B cell (primary cell): Measurements from ENCODE around the gene EYA4. TPM values are rescaled to one million over a fixed set of nuclear protein-coding genes. Genes with fewer than 3 reads are reported as not detected.

Source experiments
- ATAC-seq: fragments of 200-7000 bp; cut with Tn5 transposase; one replicate; pipeline ENCODE4 v1.10.0; 2021; ENCODE audit warnings: low read depth, mild to moderate bottlenecking, moderate number of reproducible peaks, moderate library complexity
- CTCF ChIA-PET: fragments of 350-600 bp; sonication (Branson Sonifier 250); formaldehyde crosslinking; loops from one replicate; lab custom pipeline; 2021; ENCODE audit warnings: antibody characterized with exemption, inconsistent platforms; lab: Charles Lee
- POLR2A ChIA-PET: fragments of 350-600 bp; sonication (Branson Sonifier 250); formaldehyde crosslinking; loops from one replicate; lab custom pipeline; 2021; ENCODE audit warnings: antibody characterized with exemption; lab: Charles Lee
- DNase-seq: peaks from one replicate; pipeline ENCODE4 v3.0.0; 2013
- H2AFZ ChIP-seq: 2 replicates; pipeline ENCODE4 v1.6.1; 2012; ENCODE audit warnings: mild to moderate bottlenecking, low read depth, low read length; ENCODE audit not compliant: insufficient read depth, poor library complexity, severe bottlenecking
- H3K27ac ChIP-seq, 2 donors: 1 replicate in 1 of 2; 2 replicates in 1 of 2; pipeline ENCODE4 v1.5.1; 2012 to 2013; ENCODE audit warnings: low read length in 2 of 2, mild to moderate bottlenecking in 2 of 2, moderate library complexity in 1 of 2
- H3K27me3 ChIP-seq, 4 experiments: fragments of 200-600 bp in 1 of 4; sonication (generic) in 1 of 4; replicated peaks in 1 of 4; 1 replicate in 2 of 4; 2 replicates in 2 of 4; pipeline versions ENCODE4 v1.6.1 to v1.7.0; 2013 to 2016; ENCODE audit warnings: low read length in 3 of 4, mild to moderate bottlenecking in 2 of 4, mixed read lengths in 1 of 4, moderate library complexity in 1 of 4; ENCODE audit not compliant: insufficient read depth in 4 of 4, control insufficient read depth in 3 of 4; ENCODE audit errors: control extremely low read depth in 1 of 4
- H3K36me3 ChIP-seq, 2 experiments: replicated peaks in 1 of 2; 1 replicate in 1 of 2; 2 replicates in 1 of 2; pipeline versions ENCODE4 v1.6.1 to v1.7.1; 2013; ENCODE audit warnings: low read length in 1 of 2; ENCODE audit not compliant: insufficient read depth in 2 of 2, control insufficient read depth in 1 of 2; ENCODE audit errors: control extremely low read depth in 1 of 2, extremely low read depth in 1 of 2
- H3K4me1 ChIP-seq, 2 donors: fragments of 200-600 bp in 1 of 2; sonication (generic) in 1 of 2; 1 replicate in 1 of 2; 2 replicates in 1 of 2; pipeline versions ENCODE4 v1.5.1 to v1.6.1; 2013 to 2017; ENCODE audit warnings: low read length in 2 of 2; ENCODE audit not compliant: control insufficient read depth in 2 of 2, insufficient read depth in 2 of 2
- H3K4me2 ChIP-seq: replicated peaks from 2 replicates; pipeline ENCODE3; 2012; ENCODE audit warnings: mild to moderate bottlenecking, low read depth, low read length; ENCODE audit not compliant: poor library complexity, severe bottlenecking
- H3K4me3 ChIP-seq, 5 experiments: fragments of 200-600 bp in 1 of 5; sonication (generic) in 1 of 5; 1 replicate in 3 of 5; 2 replicates in 2 of 5; pipeline versions ENCODE4 v1.5.1 to v1.7.0; 2011 to 2016; ENCODE audit warnings: low read length in 4 of 5, mild to moderate bottlenecking in 4 of 5, low read depth in 2 of 5, control low read depth in 1 of 5, moderate library complexity in 1 of 5; ENCODE audit not compliant: insufficient read depth in 1 of 5; ENCODE audit errors: control extremely low read depth in 1 of 5, extremely low read depth in 1 of 5
- H3K79me2 ChIP-seq: fragments of 200-600 bp; sonication (generic); one replicate; pipeline ENCODE4 v1.6.0; 2016; ENCODE audit warnings: low read length; ENCODE audit not compliant: control insufficient read depth, insufficient read depth
- H3K9ac ChIP-seq: fragments of 200-600 bp; sonication (generic); 2 replicates; pipeline ENCODE4 v1.6.1; 2017; ENCODE audit warnings: mild to moderate bottlenecking, low read length, moderate library complexity
- H3K9me3 ChIP-seq, 3 donors: one replicate each; pipeline versions ENCODE4 v1.6.1 to v1.7.1; 2013; ENCODE audit warnings: low read length in 2 of 3; ENCODE audit not compliant: control insufficient read depth in 2 of 3, insufficient read depth in 1 of 3; ENCODE audit errors: control extremely low read depth in 1 of 3
- H4K20me1 ChIP-seq: 2 replicates; pipeline ENCODE4 v1.6.0; 2012; ENCODE audit warnings: mild to moderate bottlenecking, low read length; ENCODE audit not compliant: insufficient read depth, control insufficient read depth, poor library complexity, severe bottlenecking
- H3K27ac Mint-ChIP-seq: one replicate; pipeline ENCODE4 v1.8.0; 2021; ENCODE audit warnings: mixed read lengths
- H3K27me3 Mint-ChIP-seq: one replicate; pipeline ENCODE4 v1.8.0; 2021; ENCODE audit warnings: mixed read lengths
- H3K4me1 Mint-ChIP-seq: one replicate; pipeline ENCODE4 v1.8.0; 2021; ENCODE audit warnings: mixed read lengths
- H3K4me3 Mint-ChIP-seq: one replicate; pipeline ENCODE4 v1.8.0; 2021; ENCODE audit warnings: mixed read lengths
- H3K9me3 Mint-ChIP-seq: one replicate; pipeline ENCODE4 v1.8.0; 2022; ENCODE audit warnings: mixed read lengths; ENCODE audit not compliant: insufficient read depth
- CTCF ChIP-seq: fragments of 200-600 bp; IDR thresholded peaks from one replicate; pipeline ENCODE4 v1.8.0; 2022; ENCODE audit warnings: antibody characterized with exemption, mild to moderate bottlenecking
- EZH2 ChIP-seq: IDR thresholded peaks from 2 replicates; pipeline ENCODE4 v1.6.1; 2012; ENCODE audit warnings: borderline replicate concordance, low read depth, mild to moderate bottlenecking, moderate library complexity, low read length; ENCODE audit not compliant: insufficient read depth, poor library complexity, severe bottlenecking
- WGBS: methylation state at CpG from one replicate; pipeline ENCODE4 v1.1.5; 2013; ENCODE audit warnings: missing lambda C conversion rate; ENCODE audit not compliant: insufficient coverage; 5-methylcytosine and 5-hydroxymethylcytosine counted together
- intact Hi-C: fragments of 100-400 bp; cut with micrococcal nuclease; formaldehyde crosslinking; loops from one replicate; pipeline ENCODE4 v1.10.0; 2022
- polyA plus RNA-seq: library from polyadenylated mRNA; depleted of rRNA; stranded (reverse); fragments of >200 nt; gene quantifications from 2 replicates; pipeline ENCODE4 v1.2.3, GENCODE V29; 2012
- total RNA-seq, 2 donors: library from RNA; stranded (reverse); fragments of 120-200 nt in 1 of 2; gene quantifications; 1 replicate in 1 of 2; 2 replicates in 1 of 2; pipeline versions ENCODE4 v1.2.3 to v1.2.4, GENCODE V29; 2013 to 2022

Gene EYA4
- total and polyA plus RNA-seq, 2 donors (not counting 1 experiment from before 2014, with no cell fraction given) = 0.49 TPM; not detected in 1

- Histone ChIP-seq H3K27me3 (peaks cover 0 to 26% (median 19%) of the 10 kb centered on the region in 4 experiments), H3K9me3 (no peaks in the 10 kb centered on the region), H3K27ac (no peak overlapping the region), H2AFZ (no peak overlapping the region), H3K4me1 (peaks cover 6 to 13% of the 10 kb centered on the region in 2 donors), H3K9ac (no peak overlapping the region), H4K20me1 (no peaks in the 10 kb centered on the region), H3K4me3 (no peak overlapping the region), H3K4me2 (no peak overlapping the region), H3K36me3 (no peaks in the 10 kb centered on the region), H3K79me2 (no peaks in the 10 kb centered on the region)
- peaks cover 53% of the 10 kb centered on the region for H3K27me3 Mint-ChIP-seq
- no peak for TF ChIP-seq EZH2
- no peak for TF ChIP-seq CTCF
- DNase-seq = no peak
- no peak overlapping the region for H3K27ac Mint-ChIP-seq
- peaks cover 19% of the 10 kb centered on the region for H3K4me1 Mint-ChIP-seq
- ATAC-seq = no peak
- intact Hi-C loops = no loop called here
- no peaks in the 10 kb centered on the region for H3K9me3 Mint-ChIP-seq
- POLR2A ChIA-PET = no interaction called here
- H3K4me3 Mint-ChIP-seq = no peak overlapping the region
- CTCF ChIA-PET = no interaction called here
- WGBS = no CpG with 5 or more reads among the region's 2 CpGs
Measured at GRCh38 chr6:133245422-133245903, 4.3 kb downstream of the EYA4 start.

DNA sequence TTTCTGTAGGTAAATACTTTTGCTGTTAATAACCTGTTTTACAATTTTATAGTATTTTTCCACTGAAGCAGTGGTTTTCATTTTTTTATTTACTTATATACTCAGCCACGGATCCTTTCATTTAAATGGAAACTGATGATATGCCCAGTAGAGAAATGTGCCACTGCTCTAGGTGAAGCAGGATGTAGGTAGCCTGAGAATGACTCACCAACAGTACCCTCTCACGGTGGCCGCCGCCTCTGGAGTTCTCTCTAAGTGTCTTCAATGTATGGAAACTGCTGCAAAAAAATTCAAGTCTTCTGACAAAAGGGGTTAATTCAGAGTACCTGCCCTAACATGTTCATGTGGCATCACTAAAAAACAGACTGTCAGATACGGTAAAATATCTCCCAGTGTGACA, 6.4 kb downstream of the EYA4 start:
- Mint-ChIP-seq H3K27me3 (peaks cover 49% of the 10 kb centered on the region), H3K27ac (no peak overlapping the region), H3K9me3 (no peaks in the 10 kb centered on the region), H3K4me3 (no peak overlapping the region), H3K4me1 (peaks cover 7% of the 10 kb centered on the region)
- ATAC-seq = no peak
- DNase-seq = no peak
- Histone ChIP-seq H3K9me3 (no peaks in the 10 kb centered on the region), H2AFZ (no peak overlapping the region), H3K9ac (no peak overlapping the region), H3K4me1 (no peaks in the 10 kb centered on the region), H3K27me3 (peaks cover 0 to 17% (median 8%) of the 10 kb centered on the region in 4 experiments), H3K27ac (no peak overlapping the region), H3K79me2 (no peaks in the 10 kb centered on the region), H4K20me1 (no peaks in the 10 kb centered on the region), H3K4me3 (no peak overlapping the region), H3K4me2 (no peak overlapping the region), H3K36me3 (no peaks in the 10 kb centered on the region)
- no peak for TF ChIP-seq CTCF
- no peak for TF ChIP-seq EZH2
- POLR2A ChIA-PET = no interaction called here
- WGBS = 88% methylated on average over 1 of the region's 5 CpGs
- CTCF ChIA-PET = no interaction called here
- intact Hi-C loops = no loop called here
